ENCODE results near the gene ZNF557. TPM values are rescaled to one million over a fixed set of nuclear protein-coding genes. Genes with fewer than 3 reads are reported as not detected.

The ZNF557 gene
- total and polyA plus RNA-seq, 4 donors = 0.63 to 11.5 (median 6.5) TPM

- DNase-seq (no peak), ATAC-seq (ENCODE audit: low FRiP score) (no peak)
- H3K27ac ChIP-seq (ENCODE audit: low read depth in 1 of 2, low read length in 2 of 2) = no peak overlapping the region
- 70 to 77% methylated on average over 2 of the region's 2 CpGs for WGBS, 2 donors
- H3K36me3 ChIP-seq (ENCODE audit: control insufficient read depth in 1 of 2, insufficient read depth in 2 of 2, low read length in 1 of 2) = peaks cover 0 to 1% of the 10 kb centered on the region in 2 donors
- no peaks in the 10 kb centered on the region for H3K9me3 ChIP-seq (ENCODE audit: control insufficient read depth, low read length)
- no peak overlapping the region for H3K4me3 ChIP-seq (ENCODE audit: low read length in 2 of 2)
- intact Hi-C loops (cut with DNase I) = no loop called here
- H3K27me3 ChIP-seq (ENCODE audit: control insufficient read depth in 1 of 2, insufficient read depth in 2 of 2, low read length in 1 of 2) = no peaks in the 10 kb centered on the region
- no peaks in the 10 kb centered on the region for H3K4me1 ChIP-seq (ENCODE audit: control insufficient read depth in 1 of 2, insufficient read depth in 2 of 2, low read length in 2 of 2)
Observed at GRCh38 chr19:7067716-7068115, 1.8 kb upstream of the ZNF557 start.

GRCh38 chr19:7068599-7068998 is 904 bp upstream of the ZNF557 start:
- Histone ChIP-seq H3K27me3 (ENCODE audit: control insufficient read depth in 1 of 2, insufficient read depth in 2 of 2, low read length in 1 of 2) (no peaks in the 10 kb centered on the region), H3K4me1 (ENCODE audit: control insufficient read depth in 1 of 2, insufficient read depth in 2 of 2, low read length in 2 of 2) (no peaks in the 10 kb centered on the region), H3K27ac (ENCODE audit: low read depth in 1 of 2, low read length in 2 of 2) (no peak overlapping the region), H3K4me3 (ENCODE audit: low read length in 2 of 2) (no peak overlapping the region), H3K9me3 (ENCODE audit: control insufficient read depth, low read length) (no peaks in the 10 kb centered on the region), H3K36me3 (ENCODE audit: control insufficient read depth in 1 of 2, insufficient read depth in 2 of 2, low read length in 1 of 2) (peaks cover 0 to 3% of the 10 kb centered on the region in 2 donors)
- ATAC-seq (ENCODE audit: low FRiP score) (no peak), DNase-seq (no peak)
- WGBS, 2 donors = 86 to 92% methylated on average over 6 of the region's 6 CpGs
- intact Hi-C loops (cut with DNase I) = no loop called here

GRCh38 chr19:7069904-7070226 is 362 bp downstream of the ZNF557 start:
- ATAC-seq (ENCODE audit: low FRiP score) (peak; percentile 27), DNase-seq (no peak)
- intact Hi-C loops (cut with DNase I) = no loop called here
- WGBS, 2 donors = 0% methylated on average over 12 of the region's 12 CpGs
- Histone ChIP-seq H3K27ac (ENCODE audit: low read depth in 1 of 2, low read length in 2 of 2) (peak overlapping the region in 1 of 2 donors; percentile 4), H3K4me3 (ENCODE audit: low read length in 2 of 2) (peak overlapping the region; percentile 62 to 96), H3K36me3 (ENCODE audit: control insufficient read depth in 1 of 2, insufficient read depth in 2 of 2, low read length in 1 of 2) (peaks cover 0 to 4% of the 10 kb centered on the region in 2 donors), H3K4me1 (ENCODE audit: control insufficient read depth in 1 of 2, insufficient read depth in 2 of 2, low read length in 2 of 2) (no peaks in the 10 kb centered on the region), H3K27me3 (ENCODE audit: control insufficient read depth in 1 of 2, insufficient read depth in 2 of 2, low read length in 1 of 2) (no peaks in the 10 kb centered on the region), H3K9me3 (ENCODE audit: control insufficient read depth, low read length) (no peaks in the 10 kb centered on the region)

GRCh38 chr19:7072541-7072940 is 3.0 kb downstream of the ZNF557 start:
- H3K27ac ChIP-seq (ENCODE audit: low read depth in 1 of 2, low read length in 2 of 2) = no peak overlapping the region
- no peak for DNase-seq
- intact Hi-C loops (cut with DNase I) = no loop called here

GRCh38 chr19:7074705-7075282 is 5.3 kb downstream of the ZNF557 start:
- 96 to 98% methylated on average over 19 to 29 of the region's 29 CpGs for WGBS, 2 donors
- Histone ChIP-seq H3K36me3 (ENCODE audit: control insufficient read depth in 1 of 2, insufficient read depth in 2 of 2, low read length in 1 of 2) (peaks cover 22% of the 10 kb centered on the region in 2 donors), H3K27me3 (ENCODE audit: control insufficient read depth in 1 of 2, insufficient read depth in 2 of 2, low read length in 1 of 2) (no peaks in the 10 kb centered on the region), H3K9me3 (ENCODE audit: control insufficient read depth, low read length) (peaks cover 10% of the 10 kb centered on the region), H3K4me1 (ENCODE audit: control insufficient read depth in 1 of 2, insufficient read depth in 2 of 2, low read length in 2 of 2) (no peaks in the 10 kb centered on the region), H3K4me3 (ENCODE audit: low read length in 2 of 2) (no peak overlapping the region), H3K27ac (ENCODE audit: low read depth in 1 of 2, low read length in 2 of 2) (no peak overlapping the region)
- intact Hi-C loops (cut with DNase I) = no loop called here
- DNase-seq = no peak
- no peak for ATAC-seq (ENCODE audit: low FRiP score)

More at GRCh38 chr19:7072541-7072940, 3.0 kb downstream of the ZNF557 start:
- ATAC-seq (ENCODE audit: low FRiP score) = no peak
- Histone ChIP-seq H3K4me1 (ENCODE audit: control insufficient read depth in 1 of 2, insufficient read depth in 2 of 2, low read length in 2 of 2) (no peaks in the 10 kb centered on the region), H3K4me3 (ENCODE audit: low read length in 2 of 2) (no peak overlapping the region), H3K27me3 (ENCODE audit: control insufficient read depth in 1 of 2, insufficient read depth in 2 of 2, low read length in 1 of 2) (no peaks in the 10 kb centered on the region), H3K36me3 (ENCODE audit: control insufficient read depth in 1 of 2, insufficient read depth in 2 of 2, low read length in 1 of 2) (peaks cover 11 to 17% of the 10 kb centered on the region in 2 donors), H3K9me3 (ENCODE audit: control insufficient read depth, low read length) (peaks cover 9% of the 10 kb centered on the region)
- 95% methylated on average over 6 of the region's 6 CpGs for WGBS, 2 donors

- Histone ChIP-seq H3K27me3 (ENCODE audit: control insufficient read depth in 1 of 2, insufficient read depth in 2 of 2, low read length in 1 of 2) (no peaks in the 10 kb centered on the region), H3K36me3 (ENCODE audit: control insufficient read depth in 1 of 2, insufficient read depth in 2 of 2, low read length in 1 of 2) (peaks cover 33 to 35% of the 10 kb centered on the region in 2 donors), H3K4me3 (ENCODE audit: low read length in 2 of 2) (no peak overlapping the region), H3K27ac (ENCODE audit: low read depth in 1 of 2, low read length in 2 of 2) (no peak overlapping the region), H3K9me3 (ENCODE audit: control insufficient read depth, low read length) (peaks cover 21% of the 10 kb centered on the region), H3K4me1 (ENCODE audit: control insufficient read depth in 1 of 2, insufficient read depth in 2 of 2, low read length in 2 of 2) (no peaks in the 10 kb centered on the region)
- intact Hi-C loops (cut with DNase I) = no loop called here
- WGBS, 2 donors = 97 to 98% methylated on average over 6 of the region's 6 CpGs
- ATAC-seq (ENCODE audit: low FRiP score) (no peak), DNase-seq (no peak)
Observed at GRCh38 chr19:7076151-7076550, 6.6 kb downstream of the ZNF557 start.

GRCh38 chr19:7078008-7078407 is 8.5 kb downstream of the ZNF557 start:
- no peak overlapping the region for H3K4me3 ChIP-seq (ENCODE audit: low read length in 2 of 2)
- ATAC-seq (ENCODE audit: low FRiP score) (no peak), DNase-seq (no peak)
- intact Hi-C loops (cut with DNase I) = no loop called here
- WGBS, 2 donors = 96 to 97% methylated on average over 2 of the region's 2 CpGs
- H3K9me3 ChIP-seq (ENCODE audit: control insufficient read depth, low read length) = peaks cover 32% of the 10 kb centered on the region
- H3K27me3 ChIP-seq (ENCODE audit: control insufficient read depth in 1 of 2, insufficient read depth in 2 of 2, low read length in 1 of 2) = no peaks in the 10 kb centered on the region
- H3K27ac ChIP-seq (ENCODE audit: low read depth in 1 of 2, low read length in 2 of 2) = no peak overlapping the region
- H3K36me3 ChIP-seq (ENCODE audit: control insufficient read depth in 1 of 2, insufficient read depth in 2 of 2, low read length in 1 of 2) = peaks cover 46 to 48% of the 10 kb centered on the region in 2 donors
- H3K4me1 ChIP-seq (ENCODE audit: control insufficient read depth in 1 of 2, insufficient read depth in 2 of 2, low read length in 2 of 2) = no peaks in the 10 kb centered on the region

- no peaks in the 10 kb centered on the region for H3K4me1 ChIP-seq (ENCODE audit: control insufficient read depth in 1 of 2, insufficient read depth in 2 of 2, low read length in 2 of 2)
- H3K4me3 ChIP-seq (ENCODE audit: low read length in 2 of 2) = peak overlapping the region; percentile 18 to 20
- WGBS, 2 donors = 97 to 98% methylated on average over 15 of the region's 15 CpGs
- no peaks in the 10 kb centered on the region for H3K27me3 ChIP-seq (ENCODE audit: control insufficient read depth in 1 of 2, insufficient read depth in 2 of 2, low read length in 1 of 2)
- peaks cover 41 to 49% of the 10 kb centered on the region in 2 donors for H3K36me3 ChIP-seq (ENCODE audit: control insufficient read depth in 1 of 2, insufficient read depth in 2 of 2, low read length in 1 of 2)
- H3K27ac ChIP-seq (ENCODE audit: low read depth in 1 of 2, low read length in 2 of 2) = no peak overlapping the region
- ATAC-seq (ENCODE audit: low FRiP score) (no peak), DNase-seq (no peak)
- intact Hi-C loops (cut with DNase I) = no loop called here
- H3K9me3 ChIP-seq (ENCODE audit: control insufficient read depth, low read length) = peaks cover 47% of the 10 kb centered on the region
Observed at GRCh38 chr19:7083076-7083956, 13.8 kb downstream of the ZNF557 start.

GRCh38 chr19:7088999-7089398 is 19.5 kb downstream of the ZNF557 start:
- Histone ChIP-seq H3K4me3 (ENCODE audit: low read length in 2 of 2) (no peak overlapping the region), H3K36me3 (ENCODE audit: control insufficient read depth in 1 of 2, insufficient read depth in 2 of 2, low read length in 1 of 2) (peaks cover 4 to 5% of the 10 kb centered on the region in 2 donors), H3K9me3 (ENCODE audit: control insufficient read depth, low read length) (peaks cover 26% of the 10 kb centered on the region), H3K27ac (ENCODE audit: low read depth in 1 of 2, low read length in 2 of 2) (no peak overlapping the region), H3K27me3 (ENCODE audit: control insufficient read depth in 1 of 2, insufficient read depth in 2 of 2, low read length in 1 of 2) (no peaks in the 10 kb centered on the region), H3K4me1 (ENCODE audit: control insufficient read depth in 1 of 2, insufficient read depth in 2 of 2, low read length in 2 of 2) (no peaks in the 10 kb centered on the region)
- ATAC-seq (ENCODE audit: low FRiP score) = no peak
- intact Hi-C loops (cut with DNase I) = no loop called here
- 95 to 96% methylated on average over 6 of the region's 6 CpGs for WGBS, 2 donors
- DNase-seq = no peak
